ENCODE results near the gene ITPKB.

The ITPKB gene

DNA sequence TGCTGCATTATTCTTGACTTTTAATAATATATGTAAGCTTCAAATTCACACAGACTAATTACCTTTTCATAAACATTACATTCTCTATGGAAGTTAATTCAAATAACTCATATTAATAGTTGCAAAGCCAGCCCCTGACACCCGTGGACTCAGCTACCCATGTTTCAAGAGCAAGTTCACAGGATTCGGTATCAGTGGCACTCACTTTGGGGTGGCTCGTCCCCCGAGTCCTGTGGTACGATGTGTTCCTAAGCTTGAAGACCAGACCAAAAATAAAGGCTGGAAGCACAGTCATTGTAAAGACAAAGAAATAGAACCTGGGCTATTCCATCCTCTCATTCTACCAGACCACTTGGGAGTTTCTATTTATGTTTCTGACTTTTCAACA, 70.9 kb downstream of the ITPKB start:
- no peak overlapping the region for H3K27ac ChIP-seq (ENCODE audit: low read depth, low read length, poor library complexity, severe bottlenecking)
- no peaks in the 10 kb centered on the region for H3K9me3 ChIP-seq (ENCODE audit: low read length)
- peak overlapping the region; percentile 15; the same call in 1 of the 2 replicates for H3K4me2 ChIP-seq (ENCODE audit: low read length)
- no peak overlapping the region for H2AFZ ChIP-seq (ENCODE audit: low read length)
- no peaks in the 10 kb centered on the region for H3F3A ChIP-seq (ENCODE audit: insufficient read depth, low read length)
- no peaks in the 10 kb centered on the region for H3K27me3 ChIP-seq (ENCODE audit: insufficient read depth, low read length)
- H3K36me3 ChIP-seq (ENCODE audit: insufficient read depth, low read length) = peaks cover 31% of the 10 kb centered on the region
- no peaks in the 10 kb centered on the region for H3K4me1 ChIP-seq (ENCODE audit: insufficient read depth, low read length, severe bottlenecking)
- TF ChIP-seq, protein P1, sequence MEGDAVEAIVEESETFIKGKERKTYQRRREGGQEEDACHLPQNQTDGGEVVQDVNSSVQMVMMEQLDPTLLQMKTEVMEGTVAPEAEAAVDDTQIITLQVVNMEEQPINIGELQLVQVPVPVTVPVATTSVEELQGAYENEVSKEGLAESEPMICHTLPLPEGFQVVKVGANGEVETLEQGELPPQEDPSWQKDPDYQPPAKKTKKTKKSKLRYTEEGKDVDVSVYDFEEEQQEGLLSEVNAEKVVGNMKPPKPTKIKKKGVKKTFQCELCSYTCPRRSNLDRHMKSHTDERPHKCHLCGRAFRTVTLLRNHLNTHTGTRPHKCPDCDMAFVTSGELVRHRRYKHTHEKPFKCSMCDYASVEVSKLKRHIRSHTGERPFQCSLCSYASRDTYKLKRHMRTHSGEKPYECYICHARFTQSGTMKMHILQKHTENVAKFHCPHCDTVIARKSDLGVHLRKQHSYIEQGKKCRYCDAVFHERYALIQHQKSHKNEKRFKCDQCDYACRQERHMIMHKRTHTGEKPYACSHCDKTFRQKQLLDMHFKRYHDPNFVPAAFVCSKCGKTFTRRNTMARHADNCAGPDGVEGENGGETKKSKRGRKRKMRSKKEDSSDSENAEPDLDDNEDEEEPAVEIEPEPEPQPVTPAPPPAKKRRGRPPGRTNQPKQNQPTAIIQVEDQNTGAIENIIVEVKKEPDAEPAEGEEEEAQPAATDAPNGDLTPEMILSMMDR (IDR thresholded peaks at IDR 0.05; ENCODE audit: low read length) = no peak
- TF ChIP-seq EZH2 (IDR thresholded peaks at IDR 0.05; ENCODE audit: borderline replicate concordance, low read length) = no peak
- H4K20me1 ChIP-seq (ENCODE audit: insufficient read depth, low read length) = no peaks in the 10 kb centered on the region
- no peak overlapping the region; the same call in 1 of the 2 replicates for H3K9ac ChIP-seq (ENCODE audit: low read length)
- H3K79me2 ChIP-seq (ENCODE audit: insufficient read depth, low read length) = peaks cover 17% of the 10 kb centered on the region; the same call in 1 of the 2 replicates
- H3K4me3 ChIP-seq (ENCODE audit: low read depth, low read length, poor library complexity, severe bottlenecking) = no peak overlapping the region
- H3K9me2 ChIP-seq (ENCODE audit: low read depth, low read length) = no peaks in the 10 kb centered on the region

- no peaks in the 10 kb centered on the region for H3K9me3 ChIP-seq (ENCODE audit: low read length)
- H3K79me2 ChIP-seq (ENCODE audit: insufficient read depth, low read length) = peaks cover 17% of the 10 kb centered on the region; the same call in 1 of the 2 replicates
- H3K27me3 ChIP-seq (ENCODE audit: insufficient read depth, low read length) = no peaks in the 10 kb centered on the region
- H3F3A ChIP-seq (ENCODE audit: insufficient read depth, low read length) = 0 out of 2 replicates have a peak, but pooled peaks cover 3% of the 10 kb centered on the region
- no peak for TF ChIP-seq EZH2 (IDR thresholded peaks at IDR 0.05; ENCODE audit: borderline replicate concordance, low read length)
- TF ChIP-seq, protein P1 (IDR thresholded peaks at IDR 0.05; ENCODE audit: low read length) = no peak
- no peaks in the 10 kb centered on the region for H3K4me1 ChIP-seq (ENCODE audit: insufficient read depth, low read length, severe bottlenecking)
- peak overlapping the region; percentile 1 for H3K4me3 ChIP-seq (ENCODE audit: low read depth, low read length, poor library complexity, severe bottlenecking)
- H2AFZ ChIP-seq (ENCODE audit: low read length) = no peak overlapping the region
- H3K9ac ChIP-seq (ENCODE audit: low read length) = peak overlapping the region; percentile 28; the same call in 1 of the 2 replicates
- H3K27ac ChIP-seq (ENCODE audit: low read depth, low read length, poor library complexity, severe bottlenecking) = no peak overlapping the region
- H3K9me2 ChIP-seq (ENCODE audit: low read depth, low read length) = no peaks in the 10 kb centered on the region
- no peaks in the 10 kb centered on the region for H4K20me1 ChIP-seq (ENCODE audit: insufficient read depth, low read length)
- H3K36me3 ChIP-seq (ENCODE audit: insufficient read depth, low read length) = peaks cover 17% of the 10 kb centered on the region
- peak overlapping the region; percentile 50; the same call in 1 of the 2 replicates for H3K4me2 ChIP-seq (ENCODE audit: low read length)
Measured at GRCh38 chr1:226666692-226667091, 72.4 kb downstream of the ITPKB start.

DNA sequence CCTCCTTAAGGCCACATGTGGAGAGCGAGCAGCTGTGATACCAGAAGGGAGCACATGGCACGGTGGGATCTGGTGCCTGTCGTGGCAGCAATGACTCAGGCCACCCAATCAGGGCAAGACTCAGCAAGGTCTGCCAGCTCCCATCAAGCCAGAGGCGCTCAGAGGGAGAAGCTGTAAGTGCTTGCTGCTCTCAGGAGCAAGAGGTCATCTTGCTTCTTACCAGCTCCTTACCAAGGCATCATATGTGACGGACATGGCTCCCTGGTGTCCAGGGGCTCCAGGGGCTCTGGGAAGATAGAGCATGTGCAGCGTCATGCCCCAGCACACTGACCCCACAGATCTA, 72.9 kb downstream of the ITPKB start:
- Histone ChIP-seq H3K4me2 (ENCODE audit: low read length) (peak overlapping the region; percentile 50), H3K27ac (ENCODE audit: low read depth, low read length, poor library complexity, severe bottlenecking) (no peak overlapping the region), H3K9ac (ENCODE audit: low read length) (peak overlapping the region; percentile 28; the same call in 1 of the 2 replicates), H4K20me1 (ENCODE audit: insufficient read depth, low read length) (no peaks in the 10 kb centered on the region), H2AFZ (ENCODE audit: low read length) (no peak overlapping the region), H3F3A (ENCODE audit: insufficient read depth, low read length) (0 out of 2 replicates have a peak, but pooled peaks cover 3% of the 10 kb centered on the region), H3K27me3 (ENCODE audit: insufficient read depth, low read length) (no peaks in the 10 kb centered on the region), H3K79me2 (ENCODE audit: insufficient read depth, low read length) (peaks cover 17% of the 10 kb centered on the region; the same call in 1 of the 2 replicates), H3K9me2 (ENCODE audit: low read depth, low read length) (no peaks in the 10 kb centered on the region), H3K36me3 (ENCODE audit: insufficient read depth, low read length) (peaks cover 17% of the 10 kb centered on the region), H3K4me3 (ENCODE audit: low read depth, low read length, poor library complexity, severe bottlenecking) (peak overlapping the region; percentile 1), H3K4me1 (ENCODE audit: insufficient read depth, low read length, severe bottlenecking) (no peaks in the 10 kb centered on the region), H3K9me3 (ENCODE audit: low read length) (no peaks in the 10 kb centered on the region)
- TF ChIP-seq, protein P1 (IDR thresholded peaks at IDR 0.05; ENCODE audit: low read length) = no peak
- no peak for TF ChIP-seq EZH2 (IDR thresholded peaks at IDR 0.05; ENCODE audit: borderline replicate concordance, low read length)
